Lung (tissue), 12 donors: ENCODE results near the gene CFAP54. TPM values are rescaled to one million over a fixed set of nuclear protein-coding genes. Genes with fewer than 3 reads are reported as not detected.

Source experiments
- ATAC-seq: fragments of 200-7000 bp; cut with Tn5 transposase; one replicate; pipeline ENCODE4 v1.9.1; 2020; ENCODE audit warnings: moderate number of reproducible peaks; ENCODE audit not compliant: insufficient read depth, low FRiP score
- DNase-seq, 3 donors: peaks; one replicate each; pipeline ENCODE4 v3.0.0-alpha.2; 2013 to 2017
- H3K27ac ChIP-seq, 2 donors: one replicate each; pipeline ENCODE4 v1.5.1; 2013; ENCODE audit warnings: mild to moderate bottlenecking in 2 of 2, moderate library complexity in 2 of 2, control low read depth in 1 of 2, inconsistent platforms in 1 of 2, low read depth in 1 of 2, low read length in 1 of 2
- H3K27me3 ChIP-seq, 3 donors: one replicate each; pipeline ENCODE4 v1.5.1; 2013; ENCODE audit warnings: low read length in 2 of 3; ENCODE audit not compliant: control insufficient read depth in 3 of 3, insufficient read depth in 3 of 3
- H3K36me3 ChIP-seq, 4 donors: one replicate each; pipeline ENCODE4 v1.5.1; 2013; ENCODE audit warnings: low read length in 4 of 4, mild to moderate bottlenecking in 1 of 4, moderate library complexity in 1 of 4; ENCODE audit not compliant: control insufficient read depth in 4 of 4, insufficient read depth in 4 of 4
- H3K4me1 ChIP-seq, 5 donors: one replicate each; pipeline ENCODE4 v1.5.1; 2013; ENCODE audit warnings: low read length in 5 of 5, mild to moderate bottlenecking in 2 of 5, moderate library complexity in 1 of 5; ENCODE audit not compliant: control insufficient read depth in 5 of 5, insufficient read depth in 5 of 5
- H3K4me3 ChIP-seq: one replicate; pipeline ENCODE4 v1.5.1; 2013; ENCODE audit warnings: mild to moderate bottlenecking, control low read depth, moderate library complexity
- H3K9ac ChIP-seq, 2 donors: one replicate each; pipeline ENCODE4 v1.5.1; 2013; ENCODE audit warnings: low read length in 2 of 2, control low read depth in 1 of 2; ENCODE audit not compliant: insufficient read depth in 1 of 2
- H3K9me3 ChIP-seq, 4 donors: one replicate each; pipeline ENCODE4 v1.5.1; 2013; ENCODE audit warnings: low read length in 3 of 4, mild to moderate bottlenecking in 1 of 4, moderate library complexity in 1 of 4; ENCODE audit not compliant: control insufficient read depth in 4 of 4, insufficient read depth in 3 of 4
- CTCF ChIP-seq: IDR thresholded peaks from 2 replicates; pipeline ENCODE4 v1.5.1; 2012; ENCODE audit warnings: mild to moderate bottlenecking; ENCODE audit errors: control extremely low read depth, extremely low read depth
- WGBS, 2 donors: extraction: QIAGEN DNeasy Blood & Tissue Kit; methylation state at CpG; one replicate each; pipeline ENCODE4 v1.1.7; 2013; 5-methylcytosine and 5-hydroxymethylcytosine counted together
- polyA plus RNA-seq, 2 donors: library from polyadenylated mRNA; stranded (reverse); fragments of 200-250 nt; gene quantifications; one replicate each; pipeline ENCODE4 v1.2.1, GENCODE V29; 2013
- total RNA-seq, 2 donors: library from RNA; depleted of rRNA in 1 of 2; stranded (reverse); fragments of >200 nt in 1 of 2; gene quantifications; one replicate each; pipeline ENCODE4 v1.2.1, GENCODE V29; 2014 to 2021
- donor health status: control.
- donor health status: control.
- donor health status: Bipolar disorder and iron deficiency.
- donor health status: healthy.
- donor health status: DM: yes; HTN: yes; CAD: no.

Gene CFAP54
- total and polyA plus RNA-seq, 4 donors, result 0.80 to 35.4 (median 8.2) TPM

- Histone ChIP-seq H3K4me1 (no peaks in the 10 kb centered on the region), H3K27ac (no peak overlapping the region), H3K4me3 (no peak overlapping the region), H3K36me3 (no peaks in the 10 kb centered on the region), H3K9me3 (peaks cover 0 to 1% (median 0%) of the 10 kb centered on the region in 4 donors), H3K27me3 (no peaks in the 10 kb centered on the region), H3K9ac (no peak overlapping the region)
- DNase-seq (no peak), ATAC-seq (no peak)
- TF ChIP-seq CTCF, result no peak
Measured at GRCh38 chr12:96809522-96809921, 320.1 kb downstream of the CFAP54 start.

- Histone ChIP-seq H3K4me3 (no peak overlapping the region), H3K9me3 (no peaks in the 10 kb centered on the region), H3K27ac (no peak overlapping the region), H3K9ac (no peak overlapping the region), H3K36me3 (no peaks in the 10 kb centered on the region), H3K4me1 (no peaks in the 10 kb centered on the region), H3K27me3 (no peaks in the 10 kb centered on the region)
- ATAC-seq (no peak), DNase-seq (peak in 1 of 3 donors; percentile 7)
- TF ChIP-seq CTCF, result no peak
- WGBS, 2 donors, result 73% methylated on average over 2 of the region's 2 CpGs
Measured at GRCh38 chr12:96810057-96810456, 320.7 kb downstream of the CFAP54 start.

- H3K9me3 ChIP-seq, result no peaks in the 10 kb centered on the region
- no peaks in the 10 kb centered on the region for H3K36me3 ChIP-seq
- no peak for TF ChIP-seq CTCF
- no peaks in the 10 kb centered on the region for H3K27me3 ChIP-seq
- no peak overlapping the region for H3K9ac ChIP-seq
- H3K4me3 ChIP-seq, result no peak overlapping the region
- 90% methylated on average over 3 of the region's 3 CpGs for WGBS, 2 donors
- H3K27ac ChIP-seq, result no peak overlapping the region
- ATAC-seq, result no peak
- no peak for DNase-seq
- H3K4me1 ChIP-seq, result no peaks in the 10 kb centered on the region
Measured at GRCh38 chr12:96810477-96810876, 321.1 kb downstream of the CFAP54 start.

- Histone ChIP-seq H3K27me3 (no peaks in the 10 kb centered on the region), H3K9ac (no peak overlapping the region), H3K27ac (no peak overlapping the region), H3K4me3 (no peak overlapping the region), H3K4me1 (no peaks in the 10 kb centered on the region), H3K36me3 (no peaks in the 10 kb centered on the region), H3K9me3 (no peaks in the 10 kb centered on the region)
- DNase-seq (no peak), ATAC-seq (peak; percentile 78)
- WGBS, 2 donors, result 50 to 68% methylated on average over 3 of the region's 3 CpGs
- TF ChIP-seq CTCF, result no peak
Measured at GRCh38 chr12:96811083-96811482, 321.7 kb downstream of the CFAP54 start.
